Mesothelial cell of epicardium (in vitro differentiated cells): ENCODE data around the gene TMX3. TPM values are rescaled to one million over a fixed set of nuclear protein-coding genes. Genes with fewer than 3 reads are reported as not detected.

Experiments
- DNase-seq, 2 experiments: peaks; one replicate each; pipeline ENCODE4 v3.0.0; 2021; ENCODE audit warnings: low spot score in 2 of 2; ENCODE audit not compliant: unreplicated experiment in 2 of 2
- H3K27ac Mint-ChIP-seq: 2 replicates; pipeline ENCODE4 v1.8.0; 2021; ENCODE audit warnings: mixed read lengths
- H3K27me3 Mint-ChIP-seq: 2 replicates; pipeline ENCODE4 v1.8.0; 2021; ENCODE audit warnings: low read depth, mixed read lengths
- H3K36me3 Mint-ChIP-seq: 2 replicates; pipeline ENCODE4 v1.8.0; 2021; ENCODE audit warnings: mixed read lengths
- H3K4me1 Mint-ChIP-seq: 2 replicates; pipeline ENCODE4 v1.8.0; 2021; ENCODE audit warnings: mixed read lengths
- H3K4me3 Mint-ChIP-seq: 2 replicates; pipeline ENCODE4 v1.8.0; 2021; ENCODE audit warnings: mild to moderate bottlenecking, moderate library complexity, mixed read lengths
- H3K9me3 Mint-ChIP-seq: 2 replicates; pipeline ENCODE4 v1.8.0; 2021; ENCODE audit warnings: mixed read lengths
- total RNA-seq: library from RNA; stranded (reverse); gene quantifications from 3 replicates; pipeline ENCODE4 v1.2.1, GENCODE V29; 2021
- TF ChIP-seq, protein P1 (sequence below): fragments of 200-600 bp; sonication (generic); IDR thresholded peaks from one replicate; pipeline ENCODE4 v1.5.0; 2021; ENCODE audit warnings: antibody characterized with exemption; ENCODE audit not compliant: unreplicated experiment

The TMX3 gene
- total RNA-seq, 1 donor from 2014 or later, result 51.1 TPM

- Mint-ChIP-seq H3K9me3 (no peaks in the 10 kb centered on the region), H3K4me1 (no peaks in the 10 kb centered on the region), H3K4me3 (no peak overlapping the region), H3K27me3 (no peaks in the 10 kb centered on the region), H3K27ac (no peak overlapping the region), H3K36me3 (no peaks in the 10 kb centered on the region)
- DNase-seq, result no peak
- TF ChIP-seq, protein P1, sequence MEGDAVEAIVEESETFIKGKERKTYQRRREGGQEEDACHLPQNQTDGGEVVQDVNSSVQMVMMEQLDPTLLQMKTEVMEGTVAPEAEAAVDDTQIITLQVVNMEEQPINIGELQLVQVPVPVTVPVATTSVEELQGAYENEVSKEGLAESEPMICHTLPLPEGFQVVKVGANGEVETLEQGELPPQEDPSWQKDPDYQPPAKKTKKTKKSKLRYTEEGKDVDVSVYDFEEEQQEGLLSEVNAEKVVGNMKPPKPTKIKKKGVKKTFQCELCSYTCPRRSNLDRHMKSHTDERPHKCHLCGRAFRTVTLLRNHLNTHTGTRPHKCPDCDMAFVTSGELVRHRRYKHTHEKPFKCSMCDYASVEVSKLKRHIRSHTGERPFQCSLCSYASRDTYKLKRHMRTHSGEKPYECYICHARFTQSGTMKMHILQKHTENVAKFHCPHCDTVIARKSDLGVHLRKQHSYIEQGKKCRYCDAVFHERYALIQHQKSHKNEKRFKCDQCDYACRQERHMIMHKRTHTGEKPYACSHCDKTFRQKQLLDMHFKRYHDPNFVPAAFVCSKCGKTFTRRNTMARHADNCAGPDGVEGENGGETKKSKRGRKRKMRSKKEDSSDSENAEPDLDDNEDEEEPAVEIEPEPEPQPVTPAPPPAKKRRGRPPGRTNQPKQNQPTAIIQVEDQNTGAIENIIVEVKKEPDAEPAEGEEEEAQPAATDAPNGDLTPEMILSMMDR, result no peak
These were observed 19.4 kb upstream of the TMX3 start for GRCh38 chr18:68734308-68734707.

DNA sequence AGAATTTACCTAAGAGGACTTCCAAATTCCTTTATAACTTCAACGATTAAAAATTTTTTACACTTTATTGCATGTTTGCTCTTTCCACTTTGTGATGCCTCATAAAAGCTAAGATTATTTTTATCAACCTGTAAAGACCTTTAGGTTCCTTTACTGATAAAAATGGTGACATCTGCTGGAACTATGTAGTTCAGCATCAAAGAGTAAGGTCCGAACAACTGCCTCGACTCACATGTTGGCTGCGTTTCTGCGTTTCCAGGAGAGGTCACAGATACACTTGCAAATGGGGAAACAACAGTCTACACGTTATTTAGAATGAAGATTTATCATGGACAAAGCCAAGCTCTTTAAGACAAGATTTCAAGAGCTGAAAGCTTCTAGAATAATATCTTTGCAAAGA, 18.8 kb upstream of the TMX3 start:
- H3K4me3 Mint-ChIP-seq, result no peak overlapping the region
- H3K27me3 Mint-ChIP-seq, result no peaks in the 10 kb centered on the region
- H3K4me1 Mint-ChIP-seq, result no peaks in the 10 kb centered on the region
- TF ChIP-seq, protein P1, result no peak
- no peak overlapping the region for H3K27ac Mint-ChIP-seq
- no peaks in the 10 kb centered on the region for H3K9me3 Mint-ChIP-seq
- no peak for DNase-seq
- no peaks in the 10 kb centered on the region for H3K36me3 Mint-ChIP-seq

DNA sequence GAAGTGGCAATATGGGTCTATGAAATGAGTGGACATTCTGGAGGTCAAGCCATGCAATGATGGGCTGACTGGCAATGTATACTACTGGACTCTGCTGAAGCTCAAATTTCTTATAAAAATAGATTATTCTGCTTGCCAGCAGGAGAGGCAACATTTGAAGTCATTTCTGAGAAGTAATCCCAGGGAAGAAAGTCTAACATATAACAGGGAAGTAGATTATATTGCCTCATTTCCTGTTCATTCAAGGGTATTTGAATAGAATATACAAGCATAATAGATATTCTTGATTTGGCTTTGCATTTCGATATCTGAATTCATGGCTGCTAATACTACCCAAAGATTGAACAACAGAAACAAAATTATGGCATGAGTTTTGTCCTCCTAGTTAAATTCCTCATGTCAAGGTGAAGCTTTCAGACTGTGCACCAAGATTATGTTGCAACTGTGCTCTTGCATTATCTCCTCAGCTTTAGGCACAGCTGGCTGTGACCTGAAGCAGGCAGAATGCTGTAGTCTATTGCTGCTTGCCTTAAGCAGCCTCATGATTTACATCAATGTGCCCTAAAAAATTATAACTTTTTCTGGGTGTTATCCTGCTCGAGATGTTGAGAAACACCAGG, 13.3 kb upstream of the TMX3 start:
- H3K9me3 Mint-ChIP-seq, result no peaks in the 10 kb centered on the region
- H3K27me3 Mint-ChIP-seq, result no peaks in the 10 kb centered on the region
- H3K4me1 Mint-ChIP-seq, result no peaks in the 10 kb centered on the region
- H3K36me3 Mint-ChIP-seq, result no peaks in the 10 kb centered on the region
- no peak overlapping the region for H3K27ac Mint-ChIP-seq
- TF ChIP-seq, protein P1, result no peak
- no peak overlapping the region for H3K4me3 Mint-ChIP-seq
- DNase-seq, result no peak

- no peaks in the 10 kb centered on the region for H3K27me3 Mint-ChIP-seq
- no peak overlapping the region for H3K4me3 Mint-ChIP-seq
These were observed 12.6 kb upstream of the TMX3 start for GRCh38 chr18:68727506-68727905.

GRCh38 chr18:68725346-68725745, 10.4 kb upstream of the TMX3 start:
- no peaks in the 10 kb centered on the region for H3K36me3 Mint-ChIP-seq
- H3K9me3 Mint-ChIP-seq, result no peaks in the 10 kb centered on the region
- no peaks in the 10 kb centered on the region for H3K4me1 Mint-ChIP-seq
- H3K27me3 Mint-ChIP-seq, result no peaks in the 10 kb centered on the region
- H3K4me3 Mint-ChIP-seq, result no peak overlapping the region
- no peak overlapping the region for H3K27ac Mint-ChIP-seq
- no peak for DNase-seq
- TF ChIP-seq, protein P1, result no peak

More at GRCh38 chr18:68727506-68727905, 12.6 kb upstream of the TMX3 start:
- TF ChIP-seq, protein P1, result no peak
- DNase-seq, result no peak
- Mint-ChIP-seq H3K4me1 (no peaks in the 10 kb centered on the region), H3K27ac (no peak overlapping the region), H3K9me3 (no peaks in the 10 kb centered on the region), H3K36me3 (no peaks in the 10 kb centered on the region)

- Mint-ChIP-seq H3K36me3 (peaks cover 3% of the 10 kb centered on the region), H3K9me3 (no peaks in the 10 kb centered on the region), H3K4me3 (no peak overlapping the region), H3K27me3 (no peaks in the 10 kb centered on the region), H3K27ac (no peak overlapping the region), H3K4me1 (no peaks in the 10 kb centered on the region)
- DNase-seq, result no peak
- TF ChIP-seq, protein P1, result no peak
These were observed 9.1 kb upstream of the TMX3 start for GRCh38 chr18:68724021-68724420.
